ENCODE measurements around the gene VWA3B.

Gene VWA3B

GRCh38 chr2:98308068-98308467 is 221.1 kb downstream of the VWA3B start:
- no peak for DNase-seq (ENCODE audit: low read depth in 2 of 2)
- no peak for TF ChIP-seq CTCF (IDR thresholded peaks at IDR 0.05; ENCODE audit: low read depth, low read length)
- no peak overlapping the region for H3K4me3 ChIP-seq (replicated peaks in 1 of 2; ENCODE audit: low read depth in 2 of 2, low read length in 2 of 2)

- no peak overlapping the region for H3K4me3 ChIP-seq (replicated peaks in 1 of 2; ENCODE audit: low read depth in 2 of 2, low read length in 2 of 2)
- DNase-seq (ENCODE audit: low read depth in 2 of 2) = no peak
- no peak for TF ChIP-seq CTCF (IDR thresholded peaks at IDR 0.05; ENCODE audit: low read depth, low read length)
Measured at GRCh38 chr2:98308532-98308931, 221.6 kb downstream of the VWA3B start.

GRCh38 chr2:98309580-98309979 is 222.6 kb downstream of the VWA3B start:
- TF ChIP-seq CTCF (IDR thresholded peaks at IDR 0.05; ENCODE audit: low read depth, low read length) = no peak

GRCh38 chr2:98310010-98310409 is 223.0 kb downstream of the VWA3B start:
- no peak overlapping the region for H3K4me3 ChIP-seq (replicated peaks in 1 of 2; ENCODE audit: low read depth in 2 of 2, low read length in 2 of 2)
- no peak for TF ChIP-seq CTCF (IDR thresholded peaks at IDR 0.05; ENCODE audit: low read depth, low read length)
- DNase-seq (ENCODE audit: low read depth in 2 of 2) = no peak

More at GRCh38 chr2:98309580-98309979, 222.6 kb downstream of the VWA3B start:
- no peak overlapping the region for H3K4me3 ChIP-seq (replicated peaks in 1 of 2; ENCODE audit: low read depth in 2 of 2, low read length in 2 of 2)
- no peak for DNase-seq (ENCODE audit: low read depth in 2 of 2)

- DNase-seq (ENCODE audit: low read depth in 2 of 2) = no peak
- no peak for TF ChIP-seq CTCF (IDR thresholded peaks at IDR 0.05; ENCODE audit: low read depth, low read length)
Measured at GRCh38 chr2:98311090-98311489, 224.1 kb downstream of the VWA3B start.

GRCh38 chr2:98311771-98312545 is 225.0 kb downstream of the VWA3B start:
- no peak for DNase-seq (ENCODE audit: low read depth in 2 of 2)
- H3K4me3 ChIP-seq (replicated peaks in 1 of 2; ENCODE audit: low read depth in 2 of 2, low read length in 2 of 2) = no peak overlapping the region
- TF ChIP-seq CTCF (IDR thresholded peaks at IDR 0.05; ENCODE audit: low read depth, low read length) = peak; percentile 37

More at GRCh38 chr2:98311090-98311489, 224.1 kb downstream of the VWA3B start:
- no peak overlapping the region for H3K4me3 ChIP-seq (replicated peaks in 1 of 2; ENCODE audit: low read depth in 2 of 2, low read length in 2 of 2)
